Fibroblast of villous mesenchyme (primary cell): ENCODE measurements around the gene ATXN2. TPM values are rescaled to one million over a fixed set of nuclear protein-coding genes. Genes with fewer than 3 reads are reported as not detected.
"Not testable (repeated sequence)": the region's sequence is repeated elsewhere in the genome, so short reads cannot be mapped to it uniquely, and the experiment has no call there.

Source experiments
- DNase-seq: peaks from one replicate; pipeline ENCODE4 v3.0.0-alpha.2; 2010; ENCODE audit warnings: low read depth
- H3K4me3 ChIP-seq: 2 replicates; pipeline ENCODE4 v1.5.1; 2011; ENCODE audit warnings: low read depth, mild to moderate bottlenecking, low read length
- CTCF ChIP-seq: IDR thresholded peaks from 2 replicates; pipeline ENCODE4 v1.5.1; 2012; ENCODE audit warnings: low read depth, mild to moderate bottlenecking, low read length; ENCODE audit not compliant: insufficient read depth
- total RNA-seq: library from RNA; depleted of rRNA; stranded (reverse); fragments of >200 nt; gene quantifications from 2 replicates; pipeline ENCODE4 v1.2.3, GENCODE V29; 2012

Gene ATXN2
- total RNA-seq, 1 donor = 71.7 TPM

DNA sequence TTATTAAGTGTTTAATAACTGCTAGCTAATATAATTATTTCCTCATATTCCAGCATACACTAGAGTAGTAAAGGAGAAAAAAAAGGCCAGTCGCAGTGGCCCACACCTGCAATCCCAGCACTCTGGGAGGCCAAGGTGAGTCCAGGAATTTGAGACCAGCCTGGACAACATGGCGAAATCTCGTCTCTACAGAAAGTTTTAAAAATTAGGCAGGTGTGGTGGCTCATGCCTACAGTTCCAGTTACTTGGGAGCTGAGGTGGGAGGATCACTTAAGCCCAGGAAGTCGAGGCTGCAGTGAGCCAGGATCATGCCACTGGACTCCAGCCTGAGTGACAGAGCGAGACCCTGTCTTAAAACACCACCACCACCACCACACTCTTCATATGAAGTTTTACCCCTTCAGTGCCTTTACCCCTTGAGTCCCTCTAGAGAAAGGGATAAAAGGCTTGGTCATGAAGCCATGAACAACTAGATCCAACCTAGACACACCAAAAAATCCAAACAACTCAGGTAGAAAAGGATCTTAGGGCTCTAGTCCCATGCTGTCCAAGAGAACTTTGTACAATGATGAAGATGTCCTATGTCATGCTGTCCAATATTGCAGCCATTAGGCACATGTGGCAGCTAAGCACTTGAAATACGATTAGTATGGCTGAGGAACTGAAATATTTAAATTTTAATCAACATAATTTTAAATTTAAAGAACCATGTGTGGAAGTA, 29.6 kb downstream of the ATXN2 start:
- TF ChIP-seq CTCF = no peak
- no peak for DNase-seq
- no peak overlapping the region for H3K4me3 ChIP-seq

- H3K4me3 ChIP-seq, DNase-seq: not testable (repeated sequence)
Observed at GRCh38 chr12:111560844-111561243, 38.3 kb downstream of the ATXN2 start.

GRCh38 chr12:111558107-111558376, 41.1 kb downstream of the ATXN2 start:
- no peak overlapping the region for H3K4me3 ChIP-seq
- TF ChIP-seq CTCF = no peak
- no peak for DNase-seq

DNA sequence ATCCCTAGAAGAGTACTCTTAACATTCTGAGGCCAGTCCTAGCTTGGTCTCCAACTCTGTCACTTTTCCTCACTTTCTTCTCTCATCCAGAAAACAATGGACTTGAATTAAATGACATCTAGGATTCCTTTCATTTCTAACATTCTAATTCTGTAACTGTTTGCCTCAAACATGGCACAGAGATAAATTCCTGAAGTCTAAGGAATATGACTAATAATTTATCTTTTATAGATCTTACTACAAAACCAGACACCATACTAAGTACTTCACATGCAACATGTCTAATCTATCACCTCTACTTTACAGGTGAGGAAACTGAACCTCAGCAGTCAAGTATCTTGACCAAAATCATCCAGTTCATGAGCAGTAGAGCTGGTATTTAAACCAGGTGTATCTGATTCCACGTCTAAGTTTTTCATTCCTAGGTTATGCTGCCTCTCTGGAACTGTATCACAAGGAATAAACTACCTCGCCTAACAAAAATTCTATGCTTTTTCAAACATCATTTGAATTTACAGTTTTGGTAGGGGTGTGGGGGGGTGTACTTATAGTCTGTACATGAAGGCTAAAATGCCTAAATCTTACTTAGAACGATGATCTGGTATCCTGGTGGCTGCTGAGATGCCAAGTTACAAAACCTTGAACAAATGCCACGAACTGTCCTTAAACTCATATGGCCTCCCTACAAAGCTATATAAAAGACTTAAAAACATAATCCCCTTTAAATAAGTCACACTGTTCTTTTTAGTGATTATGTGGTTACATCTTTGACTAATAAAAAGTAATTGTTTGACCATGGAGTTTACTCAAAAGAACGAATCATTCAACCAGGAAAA, 41.6 kb downstream of the ATXN2 start:
- H3K4me3 ChIP-seq = no peak overlapping the region
- peak; percentile 10 for DNase-seq

GRCh38 chr12:111556676-111557075, 42.4 kb downstream of the ATXN2 start:
- H3K4me3 ChIP-seq = no peak overlapping the region
- DNase-seq = no peak
- TF ChIP-seq CTCF = no peak

More for the DNA sequence above, 41.6 kb downstream of the ATXN2 start:
- TF ChIP-seq CTCF = no peak

DNA sequence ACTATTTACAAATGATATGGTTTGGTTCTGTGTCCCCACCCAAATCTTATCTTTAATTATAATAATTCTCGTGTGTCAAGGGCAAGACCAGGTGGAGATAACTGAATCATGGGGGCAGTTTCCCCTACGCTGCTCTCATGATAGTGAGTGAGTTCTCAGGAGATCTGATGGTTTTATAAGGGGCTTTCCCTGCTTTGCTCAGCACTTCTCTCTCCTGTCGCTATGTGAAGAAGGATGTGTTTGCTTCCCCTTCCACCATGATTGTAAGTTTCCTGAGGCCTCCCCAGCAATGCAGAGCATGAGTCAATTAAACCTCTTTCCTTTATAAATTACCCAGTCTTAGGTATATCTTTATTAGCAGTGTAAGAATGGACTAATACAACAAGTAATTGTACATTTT, 43.8 kb downstream of the ATXN2 start:
- H3K4me3 ChIP-seq, DNase-seq: not testable (repeated sequence)

GRCh38 chr12:111546758-111547383, 52.2 kb downstream of the ATXN2 start:
- DNase-seq = peak; percentile 48
- no peak for TF ChIP-seq CTCF
- H3K4me3 ChIP-seq = no peak overlapping the region
